GM19023 (cell line): ENCODE data around the gene ARHGEF7.
"Not testable (repeated sequence)": the region's sequence is repeated elsewhere in the genome, so short reads cannot be mapped to it uniquely, and the experiment has no call there.

ENCODE experiments used
- ATAC-seq: cut with Tn5 transposase; IDR thresholded peaks from one replicate; pipeline ENCODE4 v1.9.1; 2021; ENCODE audit warnings: mild to moderate bottlenecking, moderate library complexity; ENCODE audit not compliant: unreplicated experiment

Gene ARHGEF7

GRCh38 chr13:111115061-111115964 lies at the start of gene ARHGEF7:
TSS of gene ARHGEF7 (plus strand) at chr13:111115310. CDS start at chr13:111115527, 217 bp downstream.
- ATAC-seq: no peak

- no peak for ATAC-seq
Observed at GRCh38 chr13:111065698-111066097, 49.4 kb upstream of the ARHGEF7 start.

- ATAC-seq: no peak
Observed at GRCh38 chr13:111066544-111066943, 48.6 kb upstream of the ARHGEF7 start.

GRCh38 chr13:111068009-111068350 lies 47.1 kb upstream of the ARHGEF7 start:
- no peak for ATAC-seq

GRCh38 chr13:111071120-111071519 lies 44.0 kb upstream of the ARHGEF7 start:
- ATAC-seq: not testable (repeated sequence)

- ATAC-seq: not testable (repeated sequence)
Observed at GRCh38 chr13:111071526-111071925, 43.6 kb upstream of the ARHGEF7 start.

GRCh38 chr13:111074826-111075225 lies 40.3 kb upstream of the ARHGEF7 start:
- no peak for ATAC-seq

GRCh38 chr13:111076155-111077013 lies 38.7 kb upstream of the ARHGEF7 start:
- no peak for ATAC-seq

- no peak for ATAC-seq
Observed at GRCh38 chr13:111079375-111079774, 35.7 kb upstream of the ARHGEF7 start.

- ATAC-seq: no peak
Observed at GRCh38 chr13:111080642-111081041, 34.5 kb upstream of the ARHGEF7 start.

- ATAC-seq: no peak
Observed at GRCh38 chr13:111082240-111082639, 32.9 kb upstream of the ARHGEF7 start.

GRCh38 chr13:111082769-111083168 lies 32.3 kb upstream of the ARHGEF7 start:
- not testable (repeated sequence) for ATAC-seq

GRCh38 chr13:111083693-111084092 lies 31.4 kb upstream of the ARHGEF7 start:
- ATAC-seq: not testable (repeated sequence)

GRCh38 chr13:111090169-111090568 lies 24.9 kb upstream of the ARHGEF7 start:
- no peak for ATAC-seq

- ATAC-seq: no peak
Observed at GRCh38 chr13:111092685-111093084, 22.4 kb upstream of the ARHGEF7 start.

- ATAC-seq: no peak
Observed at GRCh38 chr13:111093136-111093535, 22.0 kb upstream of the ARHGEF7 start.

GRCh38 chr13:111093634-111094033 lies 21.5 kb upstream of the ARHGEF7 start:
- ATAC-seq: no peak

- ATAC-seq: no peak
Observed at GRCh38 chr13:111095031-111095840, 19.9 kb upstream of the ARHGEF7 start.

GRCh38 chr13:111095911-111096501 lies 19.1 kb upstream of the ARHGEF7 start:
- no peak for ATAC-seq

- ATAC-seq: no peak
Observed at GRCh38 chr13:111099290-111099689, 15.8 kb upstream of the ARHGEF7 start.
